Heart left ventricle (tissue), 16 donors: ENCODE measurements around the gene NEMF. TPM values are rescaled to one million over a fixed set of nuclear protein-coding genes. Genes with fewer than 3 reads are reported as not detected.
A peak's percentile ranks its signal among the peaks of the same experiment; 100 is the strongest.

Experiments
- ATAC-seq, 4 donors: fragments of 200-7000 bp; cut with Tn5 transposase; one replicate each; pipeline ENCODE4 v1.9.1; 2020 to 2022; ENCODE audit warnings: moderate library complexity in 4 of 4, mild to moderate bottlenecking in 3 of 4, moderate number of reproducible peaks in 1 of 4
- DNase-seq, 5 donors: peaks; one replicate each; pipeline ENCODE4 v3.0.0-alpha.2; 2020
- H3K27ac ChIP-seq, 12 donors: fragments of 200-600 bp; sonication (generic) in 4 of 12; one replicate each; pipeline versions ENCODE4 v1.5.0 to v1.8.0; 2016 to 2022; ENCODE audit warnings: mild to moderate bottlenecking in 2 of 12
- H3K27me3 ChIP-seq, 9 donors: fragments of 200-600 bp; sonication (generic) in 2 of 9; one replicate each; pipeline versions ENCODE4 v1.5.1 to v1.8.0; 2016 to 2022; ENCODE audit warnings: mild to moderate bottlenecking in 3 of 9
- H3K36me3 ChIP-seq, 9 donors: fragments of 200-600 bp; sonication (generic) in 2 of 9; one replicate each; pipeline versions ENCODE4 v1.5.0 to v1.8.0; 2018 to 2022; ENCODE audit warnings: mild to moderate bottlenecking in 2 of 9
- H3K4me1 ChIP-seq, 12 donors: fragments of 200-600 bp; sonication (generic) in 4 of 12; one replicate each; pipeline versions ENCODE4 v1.5.0 to v1.8.0; 2016 to 2022; ENCODE audit warnings: mild to moderate bottlenecking in 3 of 12
- H3K4me3 ChIP-seq, 12 donors: fragments of 200-600 bp; sonication (generic) in 4 of 12; one replicate each; pipeline versions ENCODE4 v1.5.0 to v1.8.0; 2017 to 2022; ENCODE audit warnings: mild to moderate bottlenecking in 9 of 12, moderate library complexity in 4 of 12
- H3K9me3 ChIP-seq, 12 donors: fragments of 200-600 bp; sonication (generic) in 4 of 12; one replicate each; pipeline versions ENCODE4 v1.5.0 to v1.8.0; 2016 to 2022; ENCODE audit warnings: mild to moderate bottlenecking in 1 of 12
- CTCF ChIP-seq, 12 donors: fragments of 200-600 bp; sonication (generic) in 4 of 12; IDR thresholded peaks; one replicate each; pipeline versions ENCODE4 v1.5.0 to v1.8.0; 2018 to 2022; ENCODE audit warnings: antibody characterized with exemption in 12 of 12, mild to moderate bottlenecking in 5 of 12
- POLR2A ChIP-seq, 2 donors: fragments of 450-650 bp; IDR thresholded peaks; one replicate each; pipeline ENCODE4 v1.6.1; 2017; ENCODE audit warnings: antibody characterized with exemption in 2 of 2, mild to moderate bottlenecking in 2 of 2, moderate library complexity in 2 of 2
- WGBS, 4 donors: extraction: QIAGEN DNeasy Blood & Tissue Kit in 2 of 4; methylation state at CpG; one replicate each; pipeline versions ENCODE4 v1.1.5 to v1.1.7; 2013 to 2018; 5-methylcytosine and 5-hydroxymethylcytosine counted together
- intact Hi-C, 10 donors: fragments of 100-400 bp; cut with DNase I; formaldehyde crosslinking; loops; one replicate each; pipeline versions ENCODE4 v1.11.1 to v1.14.2; 2022
- polyA plus RNA-seq, 2 donors: library from polyadenylated mRNA; stranded (reverse); fragments of 200-250 nt; gene quantifications; one replicate each; pipeline ENCODE4 v1.2.3, GENCODE V29; 2013
- total RNA-seq, 9 donors: library from RNA; depleted of rRNA in 2 of 9; stranded (reverse); fragments of >200 nt in 2 of 9; fragmentation: NEBNext Ultra II Directional in 3 of 9; extraction: Animal tissue kit (Norgen Biotek cat#: 25700) in 3 of 9; gene quantifications; one replicate each; pipeline versions ENCODE4 v1.1.0 to v1.2.4, GENCODE V29; 2016 to 2023
- donor health status: ischemic (EF 13 %, LVEDD 7.1; RV severe dilation, severe dysfunction).
- donor health status: healthy with polysubstance abuse.
- donor health status: DM: no; HTN: yes; CAD: no.
- donor health status: DM: no; HTN: no; CAD: no.
- donor health status: ischemic (EF 25% LVEDD 6.9; RV normal size, moderate dysfunction).
- donor health status: ischemic (EF 25% LVEDD 5.7; RV mildly dilated, moderate dysfunction).
- donor health status: healthy.
- donor health status: DM: yes; HTN: yes; CAD: no.
- donor health status: ischemic (EF 35%, LVEDD 5.7; RV mildly dilated, moderate dysfunction).
- donor health status: nonischemic (EF 11% LVEDD 7.7; RV severe dilation, severe dysfunction).
- donor health status: DM: yes; HTN: yes; CAD: no.
- donor health status: PGD.
- donor health status: ischemic (EF 29% LVEDD 5.4; RV normal size, mild dysfunction).
- donor health status: nonischemic (EF 23%, LVEDD 6.1; RV moderate dilation, normal function).

The NEMF gene
- total and polyA plus RNA-seq, 11 donors = 26.7 to 69.7 (median 48.3) TPM

GRCh38 chr14:49851813-49852212 is 775 bp downstream of the NEMF start:
- Histone ChIP-seq H3K27me3 (no peaks in the 10 kb centered on the region), H3K27ac (peak overlapping the region in 9 of 12 donors; percentile 82 to 98 (median 91)), H3K36me3 (peaks cover 0 to 43% (median 33%) of the 10 kb centered on the region in 9 donors), H3K4me3 (peak overlapping the region; percentile 55 to 97 (median 79)), H3K9me3 (no peaks in the 10 kb centered on the region), H3K4me1 (peaks cover 0 to 39% (median 16%) of the 10 kb centered on the region in 12 donors)
- TF ChIP-seq CTCF (IDR thresholded peaks at IDR 0.05) (no peak), POLR2A (IDR thresholded peaks at IDR 0.05) (no peak)
- intact Hi-C loops = loop anchor here in 4 of 10 donors (2.0 to 10.0 kb wide), 4 partner anchors 160 to 220 kb away; partner anchors contain the start of genes DNAAF2 (in 3 of the 4) and KLHDC1 (in 1 of the 4)
- 8 to 12% (median 9%) methylated on average over 7 of the region's 7 CpGs for WGBS, 4 donors
- ATAC-seq = no peak
- no peak for DNase-seq

- no peak overlapping the region for H3K27ac ChIP-seq
- H3K36me3 ChIP-seq = peaks cover 0 to 68% (median 57%) of the 10 kb centered on the region in 9 donors
These were observed 3.3 kb downstream of the NEMF start for GRCh38 chr14:49849213-49849847.

GRCh38 chr14:49828640-49829039 is 23.9 kb downstream of the NEMF start:
- Histone ChIP-seq H3K9me3 (no peaks in the 10 kb centered on the region), H3K27ac (no peak overlapping the region), H3K4me1 (no peaks in the 10 kb centered on the region), H3K4me3 (no peak overlapping the region), H3K27me3 (no peaks in the 10 kb centered on the region), H3K36me3 (peaks cover 0 to 100% (median 98%) of the 10 kb centered on the region in 9 donors)
- ATAC-seq = no peak
- 76 to 86% (median 82%) methylated on average over 2 of the region's 2 CpGs for WGBS, 4 donors
- no peak for DNase-seq
- intact Hi-C loops = loop anchor here in 4 of 10 donors (5.0 to 10.0 kb wide), 3 partner anchors 41 to 364 kb away; partner anchors contain the start of gene DNAAF2 (in 3 of the 4)
- TF ChIP-seq POLR2A (IDR thresholded peaks at IDR 0.05) (no peak), CTCF (IDR thresholded peaks at IDR 0.05) (no peak)

More at GRCh38 chr14:49849213-49849847, 3.3 kb downstream of the NEMF start:
- Histone ChIP-seq H3K27me3 (no peaks in the 10 kb centered on the region), H3K4me1 (peaks cover 0 to 39% (median 16%) of the 10 kb centered on the region in 12 donors), H3K4me3 (no peak overlapping the region), H3K9me3 (no peaks in the 10 kb centered on the region)
- intact Hi-C loops = loop anchor here in 1 of 10 donors (10.0 kb wide), 1 partner anchor 65 kb away; no protein-coding TSS in a partner anchor
- no peak for ATAC-seq
- TF ChIP-seq POLR2A (IDR thresholded peaks at IDR 0.05) (no peak), CTCF (IDR thresholded peaks at IDR 0.05) (no peak)
- DNase-seq = no peak
- WGBS, 4 donors = 70 to 86% (median 84%) methylated on average over 1 of the region's 1 CpG

GRCh38 chr14:49820176-49820575 is 32.4 kb downstream of the NEMF start:
- Histone ChIP-seq H3K27ac (no peak overlapping the region), H3K4me3 (no peak overlapping the region), H3K36me3 (peaks cover 6 to 89% (median 82%) of the 10 kb centered on the region in 9 donors), H3K9me3 (peaks cover 0 to 14% (median 9%) of the 10 kb centered on the region in 12 donors), H3K27me3 (no peaks in the 10 kb centered on the region), H3K4me1 (no peaks in the 10 kb centered on the region)
- intact Hi-C loops = loop anchor here in 4 of 10 donors (10.0 kb wide), 2 partner anchors 185 to 355 kb away; partner anchors contain the start of gene DNAAF2 (in 3 of the 4)
- TF ChIP-seq CTCF (IDR thresholded peaks at IDR 0.05) = no peak
- TF ChIP-seq POLR2A (IDR thresholded peaks at IDR 0.05) = no peak
- 96 to 98% (median 98%) methylated on average over 12 of the region's 12 CpGs for WGBS, 4 donors
- no peak for ATAC-seq
- DNase-seq = no peak
